Prostate gland (tissue), 2 donors: Measurements from ENCODE around the gene LDB2.

Experiments used
- CTCF ChIP-seq, 4 experiments: fragments of 200-600 bp in 2 of 4; fragments of 450-650 bp in 2 of 4; sonication (generic) in 2 of 4; IDR thresholded peaks; 1 replicate in 3 of 4; 2 replicates in 1 of 4; pipeline ENCODE4 v1.5.1; 2016 to 2019; ENCODE audit warnings: antibody characterized with exemption in 4 of 4, mild to moderate bottlenecking in 2 of 4, moderate library complexity in 2 of 4
- POLR2A ChIP-seq: fragments of 450-650 bp; IDR thresholded peaks from one replicate; pipeline ENCODE4 v1.6.1; 2016; ENCODE audit warnings: antibody characterized with exemption, mild to moderate bottlenecking

GRCh38 chr4:16663307-16663706 is 235.1 kb downstream of the LDB2 start:
- TF ChIP-seq CTCF (IDR thresholded peaks at IDR 0.05) (no peak), POLR2A (no peak)
